IMR-90 (cell line): ENCODE results near the gene PARP11. TPM values are rescaled to one million over a fixed set of nuclear protein-coding genes. Genes with fewer than 3 reads are reported as not detected.

Experiments
- ATAC-seq: fragments of 200-7000 bp; cut with Tn5 transposase; 2 replicates; pipeline ENCODE4 v1.9.1; 2020; ENCODE audit warnings: low read depth, mild to moderate bottlenecking, moderate library complexity
- BruUV-seq: library from RNA; stranded (reverse); fragments of 400-500 nt; replicated peaks from 2 replicates; lab custom pipeline; 2021; lab: Mats Ljungman, UMichigan
- CTCF ChIA-PET: fragments of 300-600 bp; formaldehyde crosslinking; extraction: SDS; loops from one replicate; lab custom pipeline; 2021; ENCODE audit warnings: antibody characterized with exemption; lab: Yijun Ruan, JAX
- POLR2A ChIA-PET: fragments of 300-600 bp; sonication (Branson Sonifier 250); formaldehyde crosslinking; loops from one replicate; lab custom pipeline; 2022; ENCODE audit warnings: antibody characterized with exemption; ENCODE audit not compliant: unreplicated experiment; lab: Charles Lee
- DNase-seq: peaks from one replicate; pipeline ENCODE4 v3.0.0; 2013
- H2AFZ ChIP-seq: replicated peaks from 2 replicates; pipeline ENCODE3; 2013; ENCODE audit warnings: low read length, mild to moderate bottlenecking; ENCODE audit not compliant: poor library complexity
- H2AK5ac ChIP-seq: 2 replicates; pipeline ENCODE4 v1.6.1; 2013; ENCODE audit warnings: low read depth, low read length, inconsistent platforms
- H2AK9ac ChIP-seq: replicated peaks from 2 replicates; pipeline ENCODE3; 2013; ENCODE audit warnings: mild to moderate bottlenecking, low read depth, low read length, moderate library complexity; ENCODE audit not compliant: poor library complexity
- H2BK120ac ChIP-seq: 2 replicates; pipeline ENCODE4 v1.6.1; 2013; ENCODE audit warnings: low read depth, low read length, inconsistent platforms
- H2BK15ac ChIP-seq: 3 replicates; pipeline ENCODE4 v1.6.1; 2013; ENCODE audit warnings: low read depth, low read length, inconsistent platforms
- H2BK20ac ChIP-seq: 2 replicates; pipeline ENCODE4 v1.6.1; 2013; ENCODE audit warnings: low read depth, mild to moderate bottlenecking, inconsistent platforms, low read length, moderate library complexity
- H2BK5ac ChIP-seq: 2 replicates; pipeline ENCODE4 v1.6.1; 2013; ENCODE audit warnings: mild to moderate bottlenecking, low read depth, low read length, inconsistent platforms; ENCODE audit not compliant: poor library complexity, severe bottlenecking
- H3K14ac ChIP-seq: replicated peaks from 2 replicates; pipeline ENCODE4 v1.6.1; 2013; ENCODE audit warnings: low read depth, low read length, inconsistent platforms
- H3K18ac ChIP-seq: 2 replicates; pipeline ENCODE4 v1.6.1; 2013; ENCODE audit warnings: low read depth, low read length, control low read depth
- H3K23ac ChIP-seq: 2 replicates; pipeline ENCODE4 v1.6.1; 2013; ENCODE audit warnings: low read depth, low read length, inconsistent platforms
- H3K27ac ChIP-seq: 2 replicates; pipeline ENCODE4 v1.5.1; 2013; ENCODE audit warnings: mild to moderate bottlenecking, control low read depth, low read length; ENCODE audit not compliant: insufficient read depth
- H3K27me3 ChIP-seq: 2 replicates; pipeline ENCODE4 v1.6.1; 2013; ENCODE audit warnings: low read length; ENCODE audit not compliant: control insufficient read depth, insufficient read depth
- H3K36me3 ChIP-seq: 2 replicates; pipeline ENCODE4 v1.6.1; 2013; ENCODE audit warnings: low read length, mixed read lengths; ENCODE audit not compliant: control insufficient read depth, insufficient read depth
- H3K4ac ChIP-seq: 2 replicates; pipeline ENCODE4 v1.6.1; 2013; ENCODE audit warnings: low read depth, low read length, inconsistent platforms
- H3K4me1 ChIP-seq: 2 replicates; pipeline ENCODE4 v1.6.1; 2013; ENCODE audit warnings: low read length, mixed read lengths; ENCODE audit not compliant: control insufficient read depth, insufficient read depth
- H3K4me2 ChIP-seq: 2 replicates; pipeline ENCODE4 v1.6.1; 2013; ENCODE audit warnings: low read depth, mild to moderate bottlenecking, control low read depth, low read length, moderate library complexity
- H3K4me3 ChIP-seq: 2 replicates; pipeline ENCODE4 v1.5.1; 2013; ENCODE audit warnings: low read depth, mild to moderate bottlenecking, control low read depth, low read length, moderate library complexity; ENCODE audit not compliant: insufficient read depth
- H3K56ac ChIP-seq: 2 replicates; pipeline ENCODE4 v1.6.1; 2013; ENCODE audit warnings: low read length, inconsistent platforms; ENCODE audit not compliant: insufficient read depth; ENCODE audit errors: extremely low read depth
- H3K79me1 ChIP-seq, 2 experiments: 2 replicates each; pipeline ENCODE4 v1.6.1; 2013; ENCODE audit warnings: low read length in 2 of 2, inconsistent platforms in 1 of 2, low read depth in 1 of 2
- H3K9ac ChIP-seq: 2 replicates; pipeline ENCODE4 v1.6.1; 2013; ENCODE audit warnings: low read depth, low read length, control low read depth
- H3K9me1 ChIP-seq: 2 replicates; pipeline ENCODE4 v1.6.1; 2013; ENCODE audit warnings: low read length, inconsistent platforms; ENCODE audit not compliant: insufficient read depth
- H3K9me3 ChIP-seq: 2 replicates; pipeline ENCODE4 v1.6.1; 2013; ENCODE audit warnings: low read length; ENCODE audit not compliant: control insufficient read depth, insufficient read depth
- H4K20me1 ChIP-seq: 2 replicates; pipeline ENCODE4 v1.6.1; 2013; ENCODE audit warnings: low read length, inconsistent platforms; ENCODE audit not compliant: insufficient read depth
- H4K5ac ChIP-seq: 2 replicates; pipeline ENCODE4 v1.6.1; 2013; ENCODE audit warnings: mild to moderate bottlenecking, low read depth, low read length, control low read depth
- H4K8ac ChIP-seq, 2 experiments: 2 replicates each; pipeline ENCODE4 v1.6.1; 2013; ENCODE audit warnings: low read depth in 2 of 2, low read length in 2 of 2, control low read depth in 1 of 2, inconsistent platforms in 1 of 2
- H4K91ac ChIP-seq: 2 replicates; pipeline ENCODE4 v1.6.1; 2013; ENCODE audit warnings: low read depth, low read length, inconsistent platforms; ENCODE audit not compliant: insufficient read depth
- BHLHE40 ChIP-seq: fragments of 150-350 bp; IDR thresholded peaks from 2 replicates; pipeline ENCODE4 v1.6.1; 2016; ENCODE audit warnings: mild to moderate bottlenecking, low read depth, low read length
- CTCF ChIP-seq: conservative IDR thresholded peaks from 2 replicates; pipeline ENCODE4 v1.5.1; 2012; ENCODE audit warnings: mild to moderate bottlenecking, low read depth, low read length, improper control_type of control experiment
- MXI1 ChIP-seq: IDR thresholded peaks from 2 replicates; pipeline ENCODE4 v1.6.1; 2012; ENCODE audit warnings: low read depth, mild to moderate bottlenecking, low read length, moderate library complexity, borderline replicate concordance
- RCOR1 ChIP-seq: IDR thresholded peaks from 2 replicates; pipeline ENCODE4 v1.6.1; 2012; ENCODE audit warnings: mild to moderate bottlenecking, low read length, improper control_type of control experiment; ENCODE audit not compliant: insufficient replicate concordance
- RFX5 ChIP-seq: IDR thresholded peaks from 2 replicates; pipeline ENCODE4 v1.8.0; 2012; ENCODE audit warnings: low read depth, mild to moderate bottlenecking, low read length, moderate library complexity
- WGBS, 2 experiments: methylation state at CpG; one replicate each; pipeline versions ENCODE4 v1.1.5 to v1.1.7; 2013; ENCODE audit warnings: missing lambda C conversion rate in 2 of 2; ENCODE audit not compliant: insufficient read length in 1 of 2; ENCODE audit errors: extremely low coverage in 2 of 2; 5-methylcytosine and 5-hydroxymethylcytosine counted together
- dilution Hi-C: fragments of 300-500 bp; cut with HindIII; formaldehyde crosslinking; loops from one replicate; pipeline ENCODE4 v1.14.3; 2018; ENCODE audit warnings: low sequenced_read_pairs; ENCODE audit not compliant: unreplicated experiment
- in situ Hi-C: fragments of 300-500 bp; cut with MboI; formaldehyde crosslinking; loops from 3 replicates; pipeline ENCODE4 v1.14.3; 2019; ENCODE audit warnings: low sequenced_read_pairs, inconsistent platforms, mixed read lengths
- intact Hi-C: fragments of 100-400 bp; cut with micrococcal nuclease; formaldehyde crosslinking; loops from 2 replicates; pipeline ENCODE4 v1.10.0; 2022
- polyA plus RNA-seq, 3 experiments: library from polyadenylated mRNA; depleted of rRNA; stranded (reverse); fragments of >200 nt; gene quantifications; 2 replicates each; pipeline ENCODE4 v1.2.3, GENCODE V29; 2012; ENCODE audit warnings: low replicate concordance in 1 of 3
- total RNA-seq: library from RNA; depleted of rRNA; stranded (reverse); fragments of >200 nt; gene quantifications from 2 replicates; pipeline ENCODE4 v1.2.3, GENCODE V29; 2012

PARP11 gene
- total and polyA plus RNA-seq, 2 of the 4 experiments (the other 2 are of a cell fraction): 1.8 to 3.0 TPM

- dilution Hi-C loops (no loop called here), intact Hi-C loops (no loop called here), in situ Hi-C loops (loop anchor here (10.0 kb wide), 1 partner anchor 58 kb away; no protein-coding TSS in a partner anchor)
- ATAC-seq: no peak
- H2BK15ac ChIP-seq: no peak overlapping the region
- H4K8ac ChIP-seq: no peak overlapping the region
- H3K56ac ChIP-seq: no peak overlapping the region
- no peaks in the 10 kb centered on the region for H3K4me1 ChIP-seq
- H3K4ac ChIP-seq: no peak overlapping the region
- BruUV-seq: no TSS peak
- no peak overlapping the region for H3K23ac ChIP-seq
- H4K5ac ChIP-seq: no peak overlapping the region
- H3K27me3 ChIP-seq: 0 out of 2 replicates have a peak, but pooled peaks cover 1% of the 10 kb centered on the region
- no peak overlapping the region for H2AFZ ChIP-seq
- TF ChIP-seq RFX5 (no peak), MXI1 (no peak), CTCF (no peak), BHLHE40 (no peak), RCOR1 (no peak)
- no CpG with 5 or more reads among the region's 5 CpGs for WGBS, 2 experiments
- H3K4me3 ChIP-seq: no peak overlapping the region
- no peak overlapping the region for H3K9ac ChIP-seq
- H3K9me1 ChIP-seq: no peaks in the 10 kb centered on the region
- no peaks in the 10 kb centered on the region for H3K79me1 ChIP-seq
- no peak overlapping the region for H4K91ac ChIP-seq
- H2BK120ac ChIP-seq: no peak overlapping the region
- no peak overlapping the region for H2AK9ac ChIP-seq
- H4K20me1 ChIP-seq: no peaks in the 10 kb centered on the region
- DNase-seq: no peak
- H2AK5ac ChIP-seq: no peak overlapping the region
- H2BK5ac ChIP-seq: no peak overlapping the region
- H3K36me3 ChIP-seq: no peaks in the 10 kb centered on the region
- H3K18ac ChIP-seq: no peak overlapping the region
- no peaks in the 10 kb centered on the region for H3K9me3 ChIP-seq
- no peak overlapping the region for H3K14ac ChIP-seq
- H3K4me2 ChIP-seq: no peak overlapping the region
- ChIA-PET POLR2A (no interaction called here), CTCF (no interaction called here)
- H3K27ac ChIP-seq: no peak overlapping the region
- H2BK20ac ChIP-seq: no peak overlapping the region
Measured at GRCh38 chr12:3913278-3913677, 40.1 kb upstream of the PARP11 start.
